ENCODE data around the gene ZNF223. TPM values are rescaled to one million over a fixed set of nuclear protein-coding genes. Genes with fewer than 3 reads are reported as not detected.

ZNF223 gene
- total RNA-seq, 2 donors from 2014 or later: 0.81 to 2.5 TPM

GRCh38 chr19:44032001-44032610 is 19.7 kb upstream of the ZNF223 start:
- Mint-ChIP-seq H3K27me3 (ENCODE audit: low read depth) (no peaks in the 10 kb centered on the region), H3K36me3 (ENCODE audit: insufficient read depth in 2 of 2) (peaks cover 50 to 73% of the 10 kb centered on the region in 2 donors), H3K27ac (no peak overlapping the region), H3K4me3 (no peak overlapping the region), H3K9me3 (peaks cover 28 to 40% of the 10 kb centered on the region in 2 donors), H3K4me1 (ENCODE audit: low read depth) (no peaks in the 10 kb centered on the region)
- ATAC-seq (replicated peaks in 1 of 2) (no peak), DNase-seq (no peak)

GRCh38 chr19:44042147-44042546 is 9.7 kb upstream of the ZNF223 start:
- H3K36me3 Mint-ChIP-seq (ENCODE audit: insufficient read depth in 2 of 2): peaks cover 9 to 17% of the 10 kb centered on the region in 2 donors
- H3K27ac Mint-ChIP-seq: no peak overlapping the region
- no peaks in the 10 kb centered on the region for H3K4me1 Mint-ChIP-seq (ENCODE audit: low read depth)
- DNase-seq (no peak), ATAC-seq (replicated peaks in 1 of 2) (no peak)
- H3K9me3 Mint-ChIP-seq: peaks cover 21 to 28% of the 10 kb centered on the region in 2 donors
- no peak overlapping the region for H3K4me3 Mint-ChIP-seq
- H3K27me3 Mint-ChIP-seq (ENCODE audit: low read depth): no peaks in the 10 kb centered on the region

- Mint-ChIP-seq H3K4me3 (peak overlapping the region; percentile 92 to 93), H3K27me3 (ENCODE audit: low read depth) (peaks cover 6% of the 10 kb centered on the region), H3K36me3 (ENCODE audit: insufficient read depth in 2 of 2) (peaks cover 23 to 26% of the 10 kb centered on the region in 2 donors), H3K27ac (peak overlapping the region; percentile 52), H3K9me3 (peaks cover 15 to 22% of the 10 kb centered on the region in 2 donors), H3K4me1 (ENCODE audit: low read depth) (peaks cover 23% of the 10 kb centered on the region)
- ATAC-seq (replicated peaks in 1 of 2) (peak; percentile 78 to 81), DNase-seq (peak in 1 of 2 donors; percentile 20)
Observed at GRCh38 chr19:44050740-44051649, 841 bp upstream of the ZNF223 start.

GRCh38 chr19:44055870-44056269 is 4.0 kb downstream of the ZNF223 start:
- Mint-ChIP-seq H3K4me3 (no peak overlapping the region), H3K9me3 (peaks cover 15 to 19% of the 10 kb centered on the region in 2 donors), H3K36me3 (ENCODE audit: insufficient read depth in 2 of 2) (peaks cover 23 to 25% of the 10 kb centered on the region in 2 donors), H3K4me1 (ENCODE audit: low read depth) (peaks cover 19% of the 10 kb centered on the region), H3K27ac (no peak overlapping the region), H3K27me3 (ENCODE audit: low read depth) (no peaks in the 10 kb centered on the region)
- no peak for DNase-seq
- no peak for ATAC-seq (replicated peaks in 1 of 2)

- Mint-ChIP-seq H3K4me3 (no peak overlapping the region), H3K4me1 (ENCODE audit: low read depth) (no peaks in the 10 kb centered on the region), H3K27ac (no peak overlapping the region), H3K36me3 (ENCODE audit: insufficient read depth in 2 of 2) (peaks cover 24% of the 10 kb centered on the region in 2 donors), H3K9me3 (peaks cover 12 to 18% of the 10 kb centered on the region in 2 donors), H3K27me3 (ENCODE audit: low read depth) (no peaks in the 10 kb centered on the region)
- no peak for DNase-seq
- ATAC-seq (replicated peaks in 1 of 2): no peak
Observed at GRCh38 chr19:44059229-44059628, 7.4 kb downstream of the ZNF223 start.

- Mint-ChIP-seq H3K4me3 (no peak overlapping the region), H3K9me3 (peaks cover 7 to 11% of the 10 kb centered on the region in 2 donors), H3K36me3 (ENCODE audit: insufficient read depth in 2 of 2) (peaks cover 18 to 25% of the 10 kb centered on the region in 2 donors), H3K27ac (no peak overlapping the region), H3K4me1 (ENCODE audit: low read depth) (no peaks in the 10 kb centered on the region), H3K27me3 (ENCODE audit: low read depth) (no peaks in the 10 kb centered on the region)
- DNase-seq (no peak), ATAC-seq (replicated peaks in 1 of 2) (no peak)
Observed at GRCh38 chr19:44061038-44061437, 9.2 kb downstream of the ZNF223 start.

GRCh38 chr19:44066305-44066704 is 14.5 kb downstream of the ZNF223 start:
- peaks cover 24 to 26% of the 10 kb centered on the region in 2 donors for H3K9me3 Mint-ChIP-seq
- no peak for DNase-seq
- no peaks in the 10 kb centered on the region for H3K27me3 Mint-ChIP-seq (ENCODE audit: low read depth)
- no peak for ATAC-seq (replicated peaks in 1 of 2)
- peaks cover 3% of the 10 kb centered on the region for H3K4me1 Mint-ChIP-seq (ENCODE audit: low read depth)
- H3K36me3 Mint-ChIP-seq (ENCODE audit: insufficient read depth in 2 of 2): peaks cover 31 to 41% of the 10 kb centered on the region in 2 donors
- no peak overlapping the region for H3K4me3 Mint-ChIP-seq
- no peak overlapping the region for H3K27ac Mint-ChIP-seq

GRCh38 chr19:44069415-44069814 is 17.6 kb downstream of the ZNF223 start:
- Mint-ChIP-seq H3K27ac (no peak overlapping the region), H3K4me1 (ENCODE audit: low read depth) (peaks cover 20% of the 10 kb centered on the region), H3K9me3 (peaks cover 28 to 31% of the 10 kb centered on the region in 2 donors), H3K27me3 (ENCODE audit: low read depth) (no peaks in the 10 kb centered on the region), H3K4me3 (no peak overlapping the region), H3K36me3 (ENCODE audit: insufficient read depth in 2 of 2) (peaks cover 34 to 42% of the 10 kb centered on the region in 2 donors)
- DNase-seq (no peak), ATAC-seq (replicated peaks in 1 of 2) (no peak)

- Mint-ChIP-seq H3K27me3 (ENCODE audit: low read depth) (no peaks in the 10 kb centered on the region), H3K36me3 (ENCODE audit: insufficient read depth in 2 of 2) (peaks cover 26 to 28% of the 10 kb centered on the region in 2 donors), H3K4me1 (ENCODE audit: low read depth) (peaks cover 28% of the 10 kb centered on the region), H3K9me3 (peaks cover 17 to 24% of the 10 kb centered on the region in 2 donors), H3K27ac (peak within 1 kb of the TSS; percentile 70), H3K4me3 (peak within 1 kb of the TSS; percentile 88 to 94)
- peak; percentile 84 to 85 for DNase-seq
- ATAC-seq (replicated peaks in 1 of 2): peak; percentile 100
Observed at GRCh38 chr19:44071824-44072542, 20.1 kb downstream of the ZNF223 start, which contains the start of gene ZNF284. Gene ZNF284, plus strand, starts transcription at chr19:44072159. Its CDS starts 4,231 bp downstream, at chr19:44076390.

- Mint-ChIP-seq H3K27me3 (ENCODE audit: low read depth) (no peaks in the 10 kb centered on the region), H3K4me1 (ENCODE audit: low read depth) (peaks cover 28% of the 10 kb centered on the region), H3K36me3 (ENCODE audit: insufficient read depth in 2 of 2) (peaks cover 24 to 25% of the 10 kb centered on the region in 2 donors), H3K4me3 (peak overlapping the region; percentile 88 to 94), H3K9me3 (peaks cover 12 to 22% of the 10 kb centered on the region in 2 donors), H3K27ac (peak overlapping the region; percentile 21)
- peak in 1 of 2 donors; percentile 4 for ATAC-seq (replicated peaks in 1 of 2)
- no peak for DNase-seq
Observed at GRCh38 chr19:44072543-44073401, 20.9 kb downstream of the ZNF223 start.

- H3K4me1 Mint-ChIP-seq (ENCODE audit: low read depth): peaks cover 25% of the 10 kb centered on the region
- H3K9me3 Mint-ChIP-seq: peaks cover 3 to 11% of the 10 kb centered on the region in 2 donors
- ATAC-seq (replicated peaks in 1 of 2) (no peak), DNase-seq (no peak)
- H3K27me3 Mint-ChIP-seq (ENCODE audit: low read depth): no peaks in the 10 kb centered on the region
- no peak overlapping the region for H3K27ac Mint-ChIP-seq
- H3K4me3 Mint-ChIP-seq: no peak overlapping the region
- H3K36me3 Mint-ChIP-seq (ENCODE audit: insufficient read depth in 2 of 2): peaks cover 14 to 25% of the 10 kb centered on the region in 2 donors
Observed at GRCh38 chr19:44076325-44076724, 24.5 kb downstream of the ZNF223 start.

GRCh38 chr19:44092108-44092507 is 40.3 kb downstream of the ZNF223 start:
- H3K4me1 Mint-ChIP-seq (ENCODE audit: low read depth): peaks cover 22% of the 10 kb centered on the region
- H3K27me3 Mint-ChIP-seq (ENCODE audit: low read depth): no peaks in the 10 kb centered on the region
- H3K9me3 Mint-ChIP-seq: peaks cover 0 to 2% of the 10 kb centered on the region in 2 donors
- ATAC-seq (replicated peaks in 1 of 2) (no peak), DNase-seq (no peak)
- H3K36me3 Mint-ChIP-seq (ENCODE audit: insufficient read depth in 2 of 2): peaks cover 8 to 18% of the 10 kb centered on the region in 2 donors
- H3K27ac Mint-ChIP-seq: no peak overlapping the region
- H3K4me3 Mint-ChIP-seq: no peak overlapping the region
